GM23248 (cell line): ENCODE data around the gene CHIC1. TPM values are rescaled to one million over a fixed set of nuclear protein-coding genes. Genes with fewer than 3 reads are reported as not detected.

Experiments
- DNase-seq: peaks from one replicate; pipeline ENCODE4 v3.0.0-alpha.2; 2015
- H2AFZ ChIP-seq: fragments of 200-600 bp; sonication (generic); 2 replicates; pipeline ENCODE4 v1.6.1; 2016; ENCODE audit warnings: antibody characterized with exemption
- H3F3A ChIP-seq: fragments of 200-600 bp; sonication (generic); 2 replicates; pipeline ENCODE4 v1.6.1; 2016; ENCODE audit warnings: mild to moderate bottlenecking, antibody characterized with exemption, mixed run types; ENCODE audit not compliant: insufficient read depth
- H3K27ac ChIP-seq: fragments of 200-600 bp; sonication (generic); 2 replicates; pipeline ENCODE4 v1.5.1; 2016; ENCODE audit warnings: mild to moderate bottlenecking
- H3K27me3 ChIP-seq: fragments of 200-600 bp; sonication (generic); replicated peaks from 2 replicates; pipeline ENCODE4 v1.6.1; 2016; ENCODE audit warnings: mild to moderate bottlenecking; ENCODE audit not compliant: insufficient read depth
- H3K36me3 ChIP-seq: fragments of 200-600 bp; sonication (generic); 2 replicates; pipeline ENCODE4 v1.6.1; 2016; ENCODE audit warnings: low read depth, mild to moderate bottlenecking
- H3K4me1 ChIP-seq: fragments of 200-600 bp; sonication (generic); 2 replicates; pipeline ENCODE4 v1.6.1; 2016; ENCODE audit warnings: mild to moderate bottlenecking; ENCODE audit not compliant: insufficient read depth
- H3K4me2 ChIP-seq: fragments of 200-600 bp; sonication (generic); one replicate; pipeline ENCODE4 v1.6.1; 2016; ENCODE audit warnings: mild to moderate bottlenecking; ENCODE audit not compliant: unreplicated experiment
- H3K4me3 ChIP-seq: fragments of 200-600 bp; sonication (generic); 2 replicates; pipeline ENCODE4 v1.5.1; 2016; ENCODE audit warnings: mild to moderate bottlenecking
- H3K79me2 ChIP-seq: fragments of 200-600 bp; sonication (generic); 2 replicates; pipeline ENCODE4 v1.6.1; 2016; ENCODE audit warnings: mild to moderate bottlenecking; ENCODE audit not compliant: insufficient read depth
- H3K9ac ChIP-seq: fragments of 200-600 bp; sonication (generic); 2 replicates; pipeline ENCODE4 v1.6.1; 2016; ENCODE audit warnings: mild to moderate bottlenecking
- H3K9me2 ChIP-seq: fragments of 200-600 bp; sonication (generic); 2 replicates; pipeline ENCODE4 v1.6.1; 2016; ENCODE audit warnings: mixed run types, mild to moderate bottlenecking, moderate library complexity; ENCODE audit not compliant: insufficient read depth
- H3K9me3 ChIP-seq: fragments of 200-600 bp; sonication (generic); one replicate; pipeline ENCODE4 v1.6.1; 2017; ENCODE audit warnings: low read depth
- H4K20me1 ChIP-seq: fragments of 200-600 bp; sonication (generic); 2 replicates; pipeline ENCODE4 v1.6.0; 2016; ENCODE audit not compliant: insufficient read depth
- EZH2 ChIP-seq: fragments of 200-600 bp; sonication (generic); IDR thresholded peaks from 2 replicates; pipeline ENCODE4 v1.6.1; 2018; ENCODE audit warnings: antibody characterized with exemption, mild to moderate bottlenecking; ENCODE audit not compliant: insufficient read depth, poor library complexity, severe bottlenecking
- EZH2phosphoT487 ChIP-seq: fragments of 200-600 bp; sonication (generic); IDR thresholded peaks from 2 replicates; pipeline ENCODE4 v1.6.1; 2018; ENCODE audit warnings: antibody characterized with exemption, moderate library complexity, mild to moderate bottlenecking, low read depth; ENCODE audit not compliant: insufficient read depth
- WGBS, 2 experiments: methylation state at CpG; one replicate each; pipeline ENCODE4 v1.1.6; 2015 to 2017; ENCODE audit warnings: low lambda C conversion rate in 2 of 2, low coverage in 1 of 2; ENCODE audit errors: missing lambda C conversion rate in 2 of 2; 5-methylcytosine and 5-hydroxymethylcytosine counted together
- in situ Hi-C: fragments of 300-500 bp; cut with MboI; formaldehyde crosslinking; loops from 2 replicates; pipeline ENCODE4 v1.15.0; 2020
- polyA plus RNA-seq: library from polyadenylated mRNA; unstranded; fragments of >200 nt; fragmentation: Nextera tagmentation; extraction: Ambion mirVana; gene quantifications from 2 replicates; pipeline ENCODE4 v1.2.1, GENCODE V29; 2016
- total RNA-seq: library from RNA; depleted of rRNA; stranded (reverse); fragments of >200 nt; shearing (Covaris generic); gene quantifications from 2 replicates; pipeline ENCODE4 v1.2.3, GENCODE V29; 2014

CHIC1 gene
- total and polyA plus RNA-seq, 2 experiments from 2014 or later: 3.3 to 7.9 TPM

DNA sequence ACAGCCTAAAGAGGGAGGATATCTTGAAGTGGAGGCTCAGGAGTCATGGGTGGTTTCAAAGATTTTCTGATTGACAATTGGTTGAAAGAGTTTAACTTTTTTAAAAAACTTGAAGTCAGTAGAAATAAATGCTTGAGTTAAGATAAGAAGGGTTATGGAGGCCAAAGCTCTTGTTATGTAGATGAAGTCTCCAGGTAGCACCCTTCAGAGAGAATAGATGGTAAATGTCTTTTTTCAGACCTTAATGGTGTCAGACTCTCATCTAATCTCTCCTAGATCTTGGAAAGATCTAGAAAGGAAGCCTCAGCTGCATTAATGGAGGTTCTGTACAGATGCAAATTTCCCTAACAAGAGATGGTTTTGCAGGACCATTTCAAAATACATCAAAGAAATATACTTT is 6.8 kb upstream of the CHIC1 start:
- no peak overlapping the region for H2AFZ ChIP-seq
- TF ChIP-seq EZH2 (no peak), EZH2phosphoT487 (no peak)
- no peaks in the 10 kb centered on the region for H4K20me1 ChIP-seq

DNA sequence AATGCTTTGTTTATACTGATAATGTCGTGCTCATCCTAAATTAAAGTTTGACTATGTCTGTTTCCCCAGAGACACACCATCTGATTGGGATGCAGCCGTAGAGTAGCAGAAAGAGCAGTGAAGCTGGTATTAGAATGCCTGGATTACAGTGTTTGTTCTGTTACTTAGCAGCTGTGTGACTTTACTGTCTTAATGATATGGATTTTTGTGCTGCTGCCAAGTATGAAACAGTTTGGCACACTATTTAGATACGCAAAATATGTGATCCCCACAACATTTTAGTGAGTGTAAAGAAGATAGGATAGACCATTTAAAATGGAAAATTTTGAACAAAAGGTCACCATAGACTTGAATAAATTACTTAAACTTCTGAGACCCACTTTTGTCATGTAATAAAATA is 1.2 kb upstream of the CHIC1 start:
- Histone ChIP-seq H3K36me3 (no peaks in the 10 kb centered on the region), H3K4me2 (peak overlapping the region; percentile 81)
- in situ Hi-C loops: no loop called here

More for the DNA sequence above, 6.8 kb upstream of the CHIC1 start:
- no peaks in the 10 kb centered on the region for H3K27me3 ChIP-seq
- no peaks in the 10 kb centered on the region for H3K9me3 ChIP-seq
- no peaks in the 10 kb centered on the region for H3K36me3 ChIP-seq
- no peaks in the 10 kb centered on the region for H3K79me2 ChIP-seq
- no peak overlapping the region for H3K4me2 ChIP-seq
- H3K9me2 ChIP-seq: no peaks in the 10 kb centered on the region
- H3F3A ChIP-seq: no peaks in the 10 kb centered on the region
- in situ Hi-C loops: no loop called here
- H3K9ac ChIP-seq: no peak overlapping the region
- no peaks in the 10 kb centered on the region for H3K4me1 ChIP-seq
- H3K4me3 ChIP-seq: no peak overlapping the region
- DNase-seq: no peak
- H3K27ac ChIP-seq: no peak overlapping the region

DNA sequence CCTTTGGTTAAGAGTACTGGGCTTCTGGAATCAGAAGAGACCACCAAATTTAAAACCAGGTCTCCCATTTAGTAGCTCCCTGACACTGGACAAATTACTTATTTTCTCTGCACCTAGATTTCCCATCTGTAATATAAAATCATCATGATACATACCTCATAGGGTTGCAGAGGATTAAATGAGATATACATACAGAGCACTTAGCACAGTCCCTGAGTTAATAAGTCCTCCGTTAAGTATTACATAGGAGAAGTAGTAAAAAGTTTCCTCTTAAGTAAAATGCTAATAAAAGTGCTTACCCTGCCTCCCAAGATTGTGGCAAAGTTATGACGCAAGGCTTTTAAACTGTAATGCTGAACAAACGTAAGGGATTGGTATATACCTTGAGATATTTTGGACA is 539 bp upstream of the CHIC1 start:
- DNase-seq: no peak
- WGBS, 2 experiments: 0% methylated on average over 3 of the region's 3 CpGs
- H3K4me1 ChIP-seq: no peaks in the 10 kb centered on the region; the same call in 1 of the 2 replicates
- H3K36me3 ChIP-seq: no peaks in the 10 kb centered on the region
- in situ Hi-C loops: no loop called here
- H3K4me2 ChIP-seq: peak overlapping the region; percentile 81
- no peaks in the 10 kb centered on the region for H4K20me1 ChIP-seq
- H3K9me3 ChIP-seq: no peaks in the 10 kb centered on the region
- H3K79me2 ChIP-seq: no peaks in the 10 kb centered on the region
- peak overlapping the region; percentile 86 for H3K4me3 ChIP-seq
- H3F3A ChIP-seq: no peaks in the 10 kb centered on the region
- no peak for TF ChIP-seq EZH2phosphoT487
- TF ChIP-seq EZH2: no peak
- peak overlapping the region; percentile 87 for H3K9ac ChIP-seq
- no peaks in the 10 kb centered on the region for H3K9me2 ChIP-seq
- peak overlapping the region; percentile 77 for H3K27ac ChIP-seq
- no peaks in the 10 kb centered on the region for H3K27me3 ChIP-seq
- peak overlapping the region; percentile 97 for H2AFZ ChIP-seq

More for the DNA sequence above, 1.2 kb upstream of the CHIC1 start:
- H3K4me1 ChIP-seq: no peaks in the 10 kb centered on the region; the same call in 1 of the 2 replicates
- no peaks in the 10 kb centered on the region for H3K9me2 ChIP-seq
- TF ChIP-seq EZH2phosphoT487 (no peak), EZH2 (no peak)
- 6 to 9% methylated on average over 3 of the region's 3 CpGs for WGBS, 2 experiments
- no peaks in the 10 kb centered on the region for H4K20me1 ChIP-seq
- H3K27me3 ChIP-seq: no peaks in the 10 kb centered on the region
- no peaks in the 10 kb centered on the region for H3K79me2 ChIP-seq
- H3K4me3 ChIP-seq: peak overlapping the region; percentile 86
- H3F3A ChIP-seq: no peaks in the 10 kb centered on the region
- H2AFZ ChIP-seq: peak overlapping the region; percentile 97; the same call in 1 of the 2 replicates
- DNase-seq: peak; percentile 39
- H3K9ac ChIP-seq: peak overlapping the region; percentile 87; the same call in 1 of the 2 replicates
- H3K9me3 ChIP-seq: no peaks in the 10 kb centered on the region
- H3K27ac ChIP-seq: no peak overlapping the region

DNA sequence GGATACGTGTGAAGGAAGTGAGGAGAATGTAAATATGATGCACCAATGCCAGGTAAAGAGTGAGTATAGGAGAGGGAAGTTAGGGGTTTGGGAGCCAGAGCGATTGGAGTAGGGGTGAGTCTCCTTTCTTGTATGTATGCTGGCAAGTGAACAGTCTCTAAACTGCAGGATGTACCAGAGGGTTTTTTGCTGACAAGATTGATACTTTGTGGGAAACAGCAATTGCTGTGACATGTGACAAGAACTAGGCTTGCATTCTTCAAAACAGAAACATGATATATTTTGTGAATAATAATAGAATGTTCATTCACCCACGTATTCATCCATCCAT is 706 bp downstream of the CHIC1 start:
- H3K9me3 ChIP-seq: no peaks in the 10 kb centered on the region
- no peaks in the 10 kb centered on the region for H3K9me2 ChIP-seq
- DNase-seq: no peak
- H3K79me2 ChIP-seq: no peaks in the 10 kb centered on the region
- no peaks in the 10 kb centered on the region for H3F3A ChIP-seq
- H3K27me3 ChIP-seq: no peaks in the 10 kb centered on the region
- H3K4me3 ChIP-seq: peak overlapping the region; percentile 86
- TF ChIP-seq EZH2phosphoT487 (no peak), EZH2 (no peak)
- H3K27ac ChIP-seq: peak overlapping the region; percentile 77
- WGBS, 2 experiments: 0 to 5% methylated on average over 2 to 3 of the region's 3 CpGs
- H2AFZ ChIP-seq: peak overlapping the region; percentile 97
- no peaks in the 10 kb centered on the region for H3K36me3 ChIP-seq
- peak overlapping the region; percentile 87 for H3K9ac ChIP-seq
- peak overlapping the region; percentile 72 for H3K4me2 ChIP-seq
- H4K20me1 ChIP-seq: no peaks in the 10 kb centered on the region
- H3K4me1 ChIP-seq: no peaks in the 10 kb centered on the region; the same call in 1 of the 2 replicates
- in situ Hi-C loops: no loop called here

DNA sequence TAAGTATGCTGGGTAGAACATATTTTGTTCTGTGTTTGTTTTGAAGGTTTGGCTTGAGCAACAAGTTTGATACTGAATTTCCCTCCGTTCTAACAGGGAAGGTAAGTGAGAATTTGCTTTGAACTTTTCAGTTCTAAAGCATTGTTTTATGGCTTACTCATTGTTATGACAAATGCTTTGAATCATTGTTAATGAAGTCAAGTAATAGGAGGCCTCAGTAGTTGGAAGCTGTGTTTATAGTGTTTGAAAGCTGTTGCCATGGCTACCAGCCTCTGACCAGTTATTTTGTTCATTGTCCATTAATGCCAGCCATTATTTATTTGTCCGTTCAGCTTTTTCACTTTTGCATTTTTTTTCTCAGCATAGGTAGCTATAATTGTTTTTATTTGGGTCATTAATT is 14.4 kb downstream of the CHIC1 start:
- H3F3A ChIP-seq: no peaks in the 10 kb centered on the region
- H3K9me2 ChIP-seq: no peaks in the 10 kb centered on the region
- H3K36me3 ChIP-seq: no peaks in the 10 kb centered on the region
- H2AFZ ChIP-seq: no peak overlapping the region
- TF ChIP-seq EZH2phosphoT487: no peak
- no peak for TF ChIP-seq EZH2
- no peaks in the 10 kb centered on the region; the same call in 1 of the 2 replicates for H3K79me2 ChIP-seq
- H3K27me3 ChIP-seq: no peaks in the 10 kb centered on the region
- H3K9ac ChIP-seq: peak overlapping the region; percentile 65
- peak overlapping the region; percentile 81 for H3K27ac ChIP-seq
- peak overlapping the region; percentile 73 for H3K4me2 ChIP-seq
- H3K4me1 ChIP-seq: peaks cover 13% of the 10 kb centered on the region; the same call in 1 of the 2 replicates
- in situ Hi-C loops: no loop called here
- H4K20me1 ChIP-seq: no peaks in the 10 kb centered on the region
- no peaks in the 10 kb centered on the region for H3K9me3 ChIP-seq
- DNase-seq: peak; percentile 91
- H3K4me3 ChIP-seq: peak overlapping the region; percentile 31; the same call in 1 of the 2 replicates
- 0 to 5% methylated on average over 2 of the region's 2 CpGs for WGBS, 2 experiments
